ENCODE measurements around the gene IFI6.
"Not testable (repeated sequence)": the region's sequence is repeated elsewhere in the genome, so short reads cannot be mapped to it uniquely, and the experiment has no call there.

IFI6 gene

DNA sequence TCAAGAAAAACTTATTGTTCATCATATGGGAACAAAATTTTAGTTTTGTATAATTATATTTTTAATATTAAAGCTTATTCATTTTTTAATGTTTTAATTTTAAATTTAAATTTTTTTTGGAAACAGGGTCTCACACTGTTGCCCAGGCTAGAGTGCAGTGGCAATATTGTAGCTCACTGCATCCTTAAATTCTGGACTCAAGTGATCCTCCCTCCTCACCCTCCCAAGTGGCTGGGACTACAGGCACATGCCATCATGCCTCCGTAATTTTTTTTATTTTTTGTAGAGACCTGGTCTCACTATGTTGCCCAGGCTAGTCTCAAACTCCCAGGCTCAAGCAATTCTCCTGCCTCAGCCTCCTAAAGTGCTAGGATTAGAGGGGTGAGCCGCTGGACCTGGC, 33.6 kb upstream of the IFI6 start:
- no peaks in the 10 kb centered on the region for H3K27me3 ChIP-seq (ENCODE audit: insufficient read depth, insufficient read length)
- no peak overlapping the region for H3K4me3 ChIP-seq (ENCODE audit: insufficient read length, low read depth)
- no peaks in the 10 kb centered on the region for H3K4me1 ChIP-seq (ENCODE audit: insufficient read depth, insufficient read length)
- H3K9me3 ChIP-seq (ENCODE audit: insufficient read depth, low read length): peaks cover 4% of the 10 kb centered on the region; the same call in 1 of the 2 replicates
- DNase-seq (ENCODE audit: low read depth, low spot score): no peak
- no peaks in the 10 kb centered on the region for H3K36me3 ChIP-seq (ENCODE audit: insufficient read depth, insufficient read length, low read length)
- TF ChIP-seq SUZ12 (IDR thresholded peaks at IDR 0.05; ENCODE audit: extremely low read depth, insufficient read depth, insufficient read length) (no peak), ZNF274 (IDR thresholded peaks at IDR 0.05; ENCODE audit: low read depth, low read length) (no peak), YY1 (IDR thresholded peaks at IDR 0.05; ENCODE audit: insufficient read depth, insufficient read length) (no peak)
- no peak overlapping the region for H3K9ac ChIP-seq (ENCODE audit: insufficient read length, low read depth)

DNA sequence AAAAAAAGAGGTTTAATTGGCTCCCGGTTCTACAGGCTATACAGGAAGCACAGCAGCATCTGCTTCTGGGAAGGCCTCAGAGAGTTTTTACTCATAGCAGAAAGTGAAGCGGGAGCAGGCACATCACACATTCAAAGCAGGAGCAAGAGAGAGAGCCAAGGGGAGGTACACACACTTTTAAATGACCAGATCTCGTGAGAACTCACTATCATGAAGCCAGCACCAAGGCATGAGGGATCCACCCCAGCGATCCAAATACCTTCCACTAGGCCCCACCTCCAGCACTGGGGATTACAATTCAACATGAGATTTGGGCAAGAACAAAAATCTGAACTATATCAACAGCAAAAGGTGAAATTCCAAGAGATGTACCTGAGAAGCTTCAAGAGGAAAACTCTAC, 33.0 kb upstream of the IFI6 start:
- H3K36me3 ChIP-seq (ENCODE audit: insufficient read depth, insufficient read length, low read length): no peaks in the 10 kb centered on the region
- TF ChIP-seq ZNF274 (IDR thresholded peaks at IDR 0.05; ENCODE audit: low read depth, low read length): no peak
- TF ChIP-seq SUZ12 (IDR thresholded peaks at IDR 0.05; ENCODE audit: extremely low read depth, insufficient read depth, insufficient read length): no peak
- TF ChIP-seq YY1 (IDR thresholded peaks at IDR 0.05; ENCODE audit: insufficient read depth, insufficient read length): no peak

DNA sequence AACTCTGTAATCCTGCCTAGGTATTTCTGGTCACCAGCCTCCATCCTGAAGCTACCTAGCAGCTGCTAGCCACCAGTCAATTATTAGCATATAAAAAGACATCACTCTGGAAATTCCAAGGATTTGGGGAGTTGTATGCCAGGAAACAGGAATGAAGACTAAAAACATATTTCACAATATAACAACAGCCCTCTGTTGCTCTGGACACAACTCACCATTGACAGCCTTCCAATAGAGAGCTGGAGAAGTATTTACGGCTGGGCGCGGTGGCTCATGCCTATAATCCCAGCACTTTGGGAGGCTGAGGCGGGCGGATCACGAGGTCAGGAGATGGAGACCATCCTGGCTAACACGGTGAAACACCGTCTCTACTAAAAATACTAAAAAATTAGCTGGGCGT, 24.8 kb upstream of the IFI6 start:
- not testable (repeated sequence) for H3K4me1 ChIP-seq (ENCODE audit: insufficient read depth, insufficient read length); H3K4me3 ChIP-seq (ENCODE audit: insufficient read length, low read depth); H3K27me3 ChIP-seq (ENCODE audit: insufficient read depth, insufficient read length); DNase-seq (ENCODE audit: low read depth, low spot score); H3K9me3 ChIP-seq (ENCODE audit: insufficient read depth, low read length); H3K36me3 ChIP-seq (ENCODE audit: insufficient read depth, insufficient read length, low read length); H3K9ac ChIP-seq (ENCODE audit: insufficient read length, low read depth)

More for the DNA sequence above, 33.0 kb upstream of the IFI6 start:
- Histone ChIP-seq H3K4me3 (ENCODE audit: insufficient read length, low read depth) (no peak overlapping the region), H3K9me3 (ENCODE audit: insufficient read depth, low read length) (peaks cover 4% of the 10 kb centered on the region; the same call in 1 of the 2 replicates), H3K4me1 (ENCODE audit: insufficient read depth, insufficient read length) (no peaks in the 10 kb centered on the region), H3K9ac (ENCODE audit: insufficient read length, low read depth) (no peak overlapping the region), H3K27me3 (ENCODE audit: insufficient read depth, insufficient read length) (no peaks in the 10 kb centered on the region)
- no peak for DNase-seq (ENCODE audit: low read depth, low spot score)

DNA sequence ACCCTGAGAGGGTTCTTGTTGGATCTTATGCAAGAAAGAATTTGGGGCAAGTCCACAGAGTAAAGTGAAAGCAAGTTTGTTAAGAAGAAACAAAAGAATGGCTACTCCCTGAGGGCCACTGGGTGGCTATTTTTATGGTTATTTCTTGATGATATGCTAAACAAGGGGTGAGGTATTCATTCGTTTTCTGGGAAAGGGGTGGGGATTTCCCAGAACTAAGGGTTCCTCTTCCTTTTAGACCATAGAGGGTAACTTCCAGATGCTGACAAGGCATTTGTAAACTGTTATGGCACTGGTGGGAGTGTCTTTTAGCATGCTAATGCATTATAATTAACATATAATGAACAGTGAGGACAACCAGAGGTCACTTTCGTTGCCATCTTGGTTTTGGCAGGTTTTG, 18.2 kb upstream of the IFI6 start:
- no peak for DNase-seq (ENCODE audit: low read depth, low spot score)
- Histone ChIP-seq H3K36me3 (ENCODE audit: insufficient read depth, insufficient read length, low read length) (no peaks in the 10 kb centered on the region), H3K27me3 (ENCODE audit: insufficient read depth, insufficient read length) (no peaks in the 10 kb centered on the region), H3K9ac (ENCODE audit: insufficient read length, low read depth) (no peak overlapping the region), H3K4me1 (ENCODE audit: insufficient read depth, insufficient read length) (peaks cover 16% of the 10 kb centered on the region), H3K9me3 (ENCODE audit: insufficient read depth, low read length) (peaks cover 23% of the 10 kb centered on the region), H3K4me3 (ENCODE audit: insufficient read length, low read depth) (no peak overlapping the region)
- TF ChIP-seq YY1 (IDR thresholded peaks at IDR 0.05; ENCODE audit: insufficient read depth, insufficient read length) (no peak), SUZ12 (IDR thresholded peaks at IDR 0.05; ENCODE audit: extremely low read depth, insufficient read depth, insufficient read length) (no peak), ZNF274 (IDR thresholded peaks at IDR 0.05; ENCODE audit: low read depth, low read length) (no peak)

DNA sequence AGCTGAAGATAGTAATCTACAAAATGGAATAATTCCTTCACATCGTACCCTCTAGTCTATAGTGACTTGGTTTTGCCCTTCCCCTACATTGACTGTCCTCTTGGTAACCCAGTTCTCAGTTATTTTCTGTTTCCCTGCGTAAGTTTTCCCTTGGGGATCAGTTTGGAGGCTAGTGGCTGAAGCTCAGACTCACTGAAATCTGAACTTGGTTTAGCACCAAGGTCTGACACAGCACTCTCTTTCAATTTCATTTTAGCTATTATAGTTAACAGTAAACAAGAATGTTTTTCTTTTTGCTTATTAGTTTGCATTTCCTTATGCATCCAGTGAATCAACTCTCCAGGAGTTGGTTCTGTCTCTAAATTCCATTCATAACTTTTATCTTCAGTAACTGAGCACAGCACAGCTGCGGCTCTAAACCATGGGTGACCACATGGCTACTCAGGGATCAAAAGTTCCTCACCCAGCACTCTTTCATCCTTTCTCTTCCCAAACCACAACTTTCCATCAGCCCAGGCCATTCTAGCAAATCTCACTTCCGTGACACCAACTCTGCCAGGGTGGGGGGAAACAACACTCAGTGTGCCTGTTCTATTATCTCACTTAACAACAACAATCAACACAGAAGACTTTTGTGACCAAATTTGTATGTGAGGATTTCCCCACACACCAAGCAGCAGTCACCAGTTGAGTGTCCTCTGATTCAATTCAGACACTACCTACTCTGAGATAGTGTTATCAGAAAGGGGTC, 17.6 kb upstream of the IFI6 start:
- H3K4me3 ChIP-seq (ENCODE audit: insufficient read length, low read depth): no peak overlapping the region
- no peak for DNase-seq (ENCODE audit: low read depth, low spot score)
- H3K4me1 ChIP-seq (ENCODE audit: insufficient read depth, insufficient read length): peaks cover 16% of the 10 kb centered on the region
- no peak overlapping the region for H3K9ac ChIP-seq (ENCODE audit: insufficient read length, low read depth)
- no peaks in the 10 kb centered on the region for H3K36me3 ChIP-seq (ENCODE audit: insufficient read depth, insufficient read length, low read length)
- H3K9me3 ChIP-seq (ENCODE audit: insufficient read depth, low read length): peaks cover 23% of the 10 kb centered on the region
- no peaks in the 10 kb centered on the region for H3K27me3 ChIP-seq (ENCODE audit: insufficient read depth, insufficient read length)
- no peak for TF ChIP-seq ZNF274 (IDR thresholded peaks at IDR 0.05; ENCODE audit: low read depth, low read length)
- no peak for TF ChIP-seq YY1 (IDR thresholded peaks at IDR 0.05; ENCODE audit: insufficient read depth, insufficient read length)
- TF ChIP-seq SUZ12 (IDR thresholded peaks at IDR 0.05; ENCODE audit: extremely low read depth, insufficient read depth, insufficient read length): no peak

DNA sequence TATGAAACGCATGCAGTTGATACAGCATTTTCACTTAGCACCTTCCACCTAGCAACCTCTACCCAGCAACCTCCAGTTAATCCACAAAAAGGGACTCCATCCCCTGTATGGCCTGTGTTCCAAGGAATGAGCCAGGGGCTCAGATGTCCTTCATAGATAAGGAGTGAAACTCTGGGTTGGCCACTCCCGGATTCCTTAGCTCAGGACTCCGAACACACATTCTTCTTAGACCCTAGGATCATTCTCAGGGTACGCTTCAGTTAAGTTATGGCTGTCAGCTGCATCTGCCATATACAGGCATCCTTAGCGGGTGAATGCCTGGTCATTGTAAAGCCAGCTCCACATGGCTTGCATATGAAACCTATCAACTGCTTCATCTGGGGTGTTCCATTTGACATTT, 15.9 kb upstream of the IFI6 start:
- Histone ChIP-seq H3K4me1 (ENCODE audit: insufficient read depth, insufficient read length) (peaks cover 16% of the 10 kb centered on the region), H3K36me3 (ENCODE audit: insufficient read depth, insufficient read length, low read length) (no peaks in the 10 kb centered on the region), H3K4me3 (ENCODE audit: insufficient read length, low read depth) (no peak overlapping the region), H3K27me3 (ENCODE audit: insufficient read depth, insufficient read length) (no peaks in the 10 kb centered on the region), H3K9me3 (ENCODE audit: insufficient read depth, low read length) (peaks cover 23% of the 10 kb centered on the region), H3K9ac (ENCODE audit: insufficient read length, low read depth) (no peak overlapping the region)
- no peak for DNase-seq (ENCODE audit: low read depth, low spot score)
- TF ChIP-seq ZNF274 (IDR thresholded peaks at IDR 0.05; ENCODE audit: low read depth, low read length) (no peak), YY1 (IDR thresholded peaks at IDR 0.05; ENCODE audit: insufficient read depth, insufficient read length) (no peak), SUZ12 (IDR thresholded peaks at IDR 0.05; ENCODE audit: extremely low read depth, insufficient read depth, insufficient read length) (no peak)

DNA sequence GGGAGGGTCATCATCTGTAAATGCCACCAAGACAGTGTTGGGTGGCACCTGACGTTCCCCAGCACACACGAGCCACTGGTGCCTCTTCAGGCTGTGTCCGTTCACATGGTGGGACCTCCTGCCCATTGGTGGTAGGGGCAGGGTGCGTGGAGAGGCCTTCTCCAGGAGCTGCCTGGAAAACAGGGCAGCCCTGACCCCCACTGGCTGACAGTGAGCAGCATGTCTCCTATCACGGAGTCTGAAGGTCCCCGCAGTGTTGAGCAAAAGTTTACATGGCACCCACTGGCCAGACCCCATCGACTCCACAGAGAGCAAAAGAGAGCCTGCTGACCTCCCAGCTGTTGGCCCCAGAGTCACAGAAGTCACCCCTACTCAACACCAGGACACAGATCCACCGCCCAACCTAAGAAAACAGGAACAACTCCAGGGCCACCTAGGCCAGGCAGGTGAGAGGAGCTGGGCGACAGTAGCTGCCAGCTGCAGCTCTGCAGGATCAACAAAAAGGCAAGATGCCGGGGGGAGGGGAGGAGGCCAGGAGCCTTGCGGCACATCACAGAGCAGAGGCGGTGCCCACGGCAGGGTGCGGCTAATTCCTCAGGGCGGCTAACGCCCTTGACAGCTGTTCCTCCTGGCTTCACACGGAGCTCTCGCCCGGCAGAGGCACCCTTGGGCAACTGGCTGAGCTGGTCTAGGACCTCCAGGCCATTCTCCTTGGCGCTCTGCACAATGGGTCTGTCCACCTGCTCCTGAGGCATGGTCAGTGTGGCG, 14.4 kb upstream of the IFI6 start:
- Histone ChIP-seq H3K4me3 (ENCODE audit: insufficient read length, low read depth) (no peak overlapping the region), H3K36me3 (ENCODE audit: insufficient read depth, insufficient read length, low read length) (no peaks in the 10 kb centered on the region), H3K4me1 (ENCODE audit: insufficient read depth, insufficient read length) (peaks cover 16% of the 10 kb centered on the region), H3K27me3 (ENCODE audit: insufficient read depth, insufficient read length) (no peaks in the 10 kb centered on the region), H3K9ac (ENCODE audit: insufficient read length, low read depth) (no peak overlapping the region), H3K9me3 (ENCODE audit: insufficient read depth, low read length) (peaks cover 14% of the 10 kb centered on the region)
- DNase-seq (ENCODE audit: low read depth, low spot score): no peak
- no peak for TF ChIP-seq ZNF274 (IDR thresholded peaks at IDR 0.05; ENCODE audit: low read depth, low read length)
- no peak for TF ChIP-seq SUZ12 (IDR thresholded peaks at IDR 0.05; ENCODE audit: extremely low read depth, insufficient read depth, insufficient read length)
- TF ChIP-seq YY1 (IDR thresholded peaks at IDR 0.05; ENCODE audit: insufficient read depth, insufficient read length): no peak

All from NT2/D1 (cell line).